GM18505 (cell line): ENCODE data around the gene PRKG2.
"Not testable (repeated sequence)": the region's sequence is repeated elsewhere in the genome, so short reads cannot be mapped to it uniquely, and the experiment has no call there.

Experiments
- ATAC-seq: cut with Tn5 transposase; IDR thresholded peaks from one replicate; pipeline ENCODE4 v1.9.1; 2021; ENCODE audit not compliant: unreplicated experiment
- POLR2A ChIP-seq: IDR thresholded peaks from 4 replicates; pipeline ENCODE4 v1.6.1; 2011; ENCODE audit warnings: borderline replicate concordance; ENCODE audit not compliant: insufficient read depth, insufficient read length; ENCODE audit errors: extremely low read depth

PRKG2 gene

DNA sequence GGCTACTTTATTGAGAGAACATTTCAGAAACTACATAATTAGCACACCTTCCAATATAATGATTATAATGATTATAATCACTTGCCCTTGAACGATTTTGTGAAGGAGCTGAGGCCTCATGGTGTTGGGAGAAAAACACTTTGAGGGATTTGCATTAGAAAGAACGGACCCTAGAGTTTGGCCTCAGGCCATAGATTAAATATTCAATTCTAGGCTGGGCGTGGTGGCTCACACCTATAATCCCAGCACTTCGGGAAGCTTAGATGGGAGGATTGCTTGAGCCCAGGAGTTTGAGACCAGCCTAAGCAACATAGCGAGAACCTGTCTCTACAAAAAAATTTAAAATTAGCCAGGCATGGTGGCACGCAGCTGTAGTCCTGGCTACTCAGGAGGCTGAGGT is 12.9 kb upstream of the PRKG2 start:
- TF ChIP-seq POLR2A: no peak
- ATAC-seq: no peak

DNA sequence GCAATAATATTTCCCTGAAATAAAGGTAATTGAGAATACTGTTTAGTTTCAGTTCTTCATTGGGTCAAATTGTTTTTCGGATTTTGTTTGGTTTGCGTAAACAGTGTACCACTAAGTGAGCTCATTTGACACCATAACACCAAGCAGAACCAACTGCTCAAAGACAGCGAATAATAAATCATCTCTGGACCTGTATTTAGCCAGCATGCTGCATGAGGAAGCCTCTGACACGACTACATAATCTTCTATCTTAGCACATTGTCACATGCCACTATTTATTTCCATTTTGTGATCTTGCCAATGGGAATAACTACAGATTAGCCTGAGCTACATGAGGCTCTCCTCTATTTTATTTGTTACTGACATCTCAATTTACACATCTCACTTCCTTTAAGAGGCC is 12.1 kb upstream of the PRKG2 start:
- no peak for ATAC-seq
- no peak for TF ChIP-seq POLR2A

DNA sequence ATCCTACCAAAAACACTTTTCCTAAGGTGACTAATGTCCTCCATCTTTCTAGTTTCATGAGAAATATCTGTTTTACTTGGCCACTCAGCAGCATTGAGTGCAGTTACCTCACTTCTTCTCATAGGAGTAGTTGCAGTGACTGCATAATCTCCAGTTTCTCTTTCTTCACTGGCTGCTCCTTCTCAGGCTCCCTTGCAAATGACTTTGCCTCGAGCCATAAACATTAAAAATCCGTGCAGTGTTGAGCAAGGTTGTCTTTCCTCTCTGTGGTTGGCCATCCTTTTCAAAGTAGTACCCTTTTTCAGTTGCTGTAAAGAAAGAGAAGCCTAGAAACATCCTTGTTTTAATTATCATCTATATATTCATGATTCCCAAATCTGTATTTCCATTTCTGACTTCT is 10.2 kb upstream of the PRKG2 start:
- ATAC-seq: no peak
- TF ChIP-seq POLR2A: no peak

DNA sequence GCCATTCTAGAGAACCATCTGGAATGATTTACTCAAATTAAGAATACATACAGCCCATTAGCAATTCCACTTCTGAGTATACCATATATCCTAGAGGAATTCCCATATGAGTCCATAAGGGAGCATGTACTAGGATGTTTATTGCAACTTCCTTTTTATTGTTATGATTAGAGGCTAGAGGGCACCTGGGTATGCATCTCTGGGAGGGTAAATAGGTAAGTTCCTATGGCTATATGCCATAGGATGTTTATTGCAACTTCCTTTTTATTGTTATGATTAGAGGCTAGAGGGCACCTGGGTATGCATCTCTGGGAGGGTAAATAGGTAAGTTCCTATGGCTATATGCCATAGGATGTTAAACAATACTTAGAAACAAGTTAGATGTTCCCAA is 7.1 kb upstream of the PRKG2 start:
- ATAC-seq: not testable (repeated sequence)

DNA sequence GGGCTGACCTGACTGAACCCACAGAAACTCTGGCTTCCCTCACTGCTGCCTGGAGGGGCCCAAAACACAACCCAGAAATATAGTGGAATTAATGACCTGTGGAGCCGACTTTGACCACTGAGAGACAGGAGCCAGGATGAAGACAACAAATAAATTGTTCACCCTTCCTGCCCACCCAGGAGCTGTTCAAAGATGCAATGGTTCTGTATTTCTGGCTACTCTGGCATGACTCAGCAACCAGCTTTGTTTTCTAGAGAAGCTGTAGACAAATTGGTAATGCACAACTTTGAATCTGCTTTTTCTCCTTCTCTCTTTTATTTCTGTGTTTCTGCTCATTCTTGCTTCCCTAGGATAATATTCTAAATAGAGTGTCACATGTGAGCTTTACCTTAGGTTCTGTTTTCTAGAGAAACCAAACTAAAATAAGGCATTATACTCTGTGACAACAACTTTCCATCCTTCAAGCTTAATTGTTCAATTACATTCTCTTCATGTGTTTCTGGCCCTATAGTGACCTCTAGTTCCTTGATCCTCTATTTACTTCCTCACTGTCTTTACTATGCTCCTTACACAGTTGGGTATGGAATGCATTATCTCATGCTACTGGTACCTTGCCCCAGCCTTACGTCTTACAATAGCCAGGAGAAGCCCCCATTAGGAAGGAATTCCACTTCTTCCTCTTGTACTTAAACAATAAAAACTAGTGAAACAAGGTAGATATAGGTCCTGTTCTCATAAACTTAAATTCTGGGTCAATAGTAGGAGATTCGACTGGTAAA is 6.5 kb upstream of the PRKG2 start:
- no peak for TF ChIP-seq POLR2A
- ATAC-seq: no peak

DNA sequence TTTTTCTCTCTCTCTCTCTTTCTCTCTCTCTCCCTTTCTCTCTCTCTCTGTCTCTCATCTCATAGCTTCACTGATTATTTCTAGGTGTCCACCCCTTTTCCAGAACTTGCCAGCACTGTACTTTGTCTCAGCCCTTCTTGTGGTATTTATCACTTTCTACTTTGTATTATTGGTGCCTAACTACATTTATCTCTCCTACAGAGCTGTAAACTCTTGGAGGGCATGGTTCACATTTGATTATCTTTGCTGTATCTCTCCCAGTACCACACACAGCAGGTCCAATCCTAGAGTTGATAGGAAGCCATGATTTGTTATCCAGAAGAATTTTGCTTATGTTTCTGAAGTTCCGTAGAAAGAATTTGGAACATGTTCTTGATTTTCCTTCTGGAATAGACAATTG is 5.2 kb upstream of the PRKG2 start:
- TF ChIP-seq POLR2A: no peak
- no peak for ATAC-seq

DNA sequence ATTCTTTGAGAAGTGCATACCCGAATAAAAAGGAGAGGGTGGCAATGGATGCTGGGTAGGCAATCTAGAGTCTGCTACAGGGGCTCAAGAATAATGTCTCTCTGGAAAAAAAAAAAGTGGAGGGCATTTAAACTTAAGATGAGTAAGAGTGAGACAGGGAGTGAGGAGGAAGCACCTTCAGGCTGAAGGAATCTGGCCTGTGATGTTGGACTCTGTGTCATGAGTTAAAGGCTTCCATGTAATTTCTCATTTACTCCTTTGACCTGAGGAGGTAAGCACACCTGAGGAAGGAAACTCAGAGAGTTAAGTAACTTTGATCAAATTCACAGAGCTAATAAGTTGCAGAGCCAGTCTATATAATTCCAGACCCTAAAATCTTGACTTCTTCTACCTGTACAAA is 3.2 kb upstream of the PRKG2 start:
- TF ChIP-seq POLR2A: no peak
- no peak for ATAC-seq

DNA sequence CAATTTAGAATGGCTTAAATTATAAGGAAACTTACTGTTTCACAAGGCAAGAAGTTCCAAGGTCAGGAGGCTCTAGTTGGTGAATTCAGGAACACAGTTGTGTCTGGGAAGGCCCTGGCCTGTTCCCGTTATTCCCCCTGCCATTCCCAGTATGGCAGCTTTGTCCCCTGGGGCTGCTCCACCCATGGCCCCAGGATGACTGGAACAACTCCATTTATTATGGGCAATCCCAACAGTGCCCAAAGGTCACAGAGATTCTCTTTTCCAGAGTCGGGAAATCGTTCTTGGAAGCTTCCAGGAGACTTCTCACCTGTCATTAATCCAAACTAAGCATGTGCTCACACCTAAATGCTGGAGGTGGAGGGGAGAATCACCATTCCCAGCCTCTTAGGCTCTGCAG is 2.8 kb upstream of the PRKG2 start:
- no peak for ATAC-seq
- TF ChIP-seq POLR2A: no peak

DNA sequence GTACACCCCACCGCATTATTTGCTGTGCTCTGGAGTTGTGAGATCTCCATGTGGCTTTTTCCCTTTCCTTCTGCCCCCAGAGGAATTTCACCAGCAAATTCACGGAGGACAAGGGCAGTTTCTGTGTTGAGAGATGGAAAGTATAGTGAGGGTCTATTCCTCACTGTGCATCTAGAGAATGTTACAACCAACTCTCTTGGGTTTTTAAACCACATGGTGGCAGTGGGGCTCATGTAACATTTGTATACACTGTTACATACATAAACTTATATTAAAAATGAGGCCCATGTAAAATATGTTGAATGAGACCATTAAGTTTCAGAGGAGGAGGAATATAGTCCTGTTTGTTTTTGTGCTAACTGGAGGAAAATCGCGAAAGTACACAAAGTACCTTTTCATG is 909 bp upstream of the PRKG2 start:
- no peak for TF ChIP-seq POLR2A
- no peak for ATAC-seq

DNA sequence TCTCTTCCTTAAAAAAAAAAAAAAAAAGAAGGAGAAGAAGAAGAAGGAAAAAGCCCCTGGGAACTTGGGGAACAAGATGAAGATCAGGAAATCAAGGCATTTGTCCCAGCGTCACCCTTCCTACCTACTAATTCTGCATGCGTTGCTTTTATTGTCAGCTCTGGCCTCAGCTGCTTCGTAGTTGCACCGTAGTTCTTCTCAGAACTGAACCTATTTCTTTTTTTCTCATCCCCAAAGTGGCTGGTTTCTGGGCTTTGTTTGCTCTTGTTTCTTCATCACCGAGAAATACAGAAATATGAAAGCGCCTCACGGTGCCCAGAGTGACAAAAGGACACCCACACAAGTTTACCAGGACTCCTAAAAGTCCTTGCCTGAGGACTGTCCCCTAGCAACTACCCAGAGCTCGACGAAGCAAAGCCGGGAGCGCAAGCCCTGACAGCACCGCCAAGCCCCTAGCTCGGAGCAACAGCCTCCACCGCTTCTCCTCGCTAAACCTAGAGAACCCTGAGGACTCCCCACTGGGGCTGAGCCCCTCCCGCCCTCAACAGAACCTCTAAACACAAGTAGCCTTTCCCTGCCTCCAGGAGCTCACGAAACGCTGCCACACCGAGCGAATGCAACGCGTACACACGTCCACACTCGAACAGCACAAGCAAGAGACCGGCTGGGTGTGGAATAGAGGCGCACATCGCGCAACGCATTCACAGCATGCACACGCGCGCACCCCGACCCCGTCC is 710 bp downstream of the PRKG2 start:
- no peak for ATAC-seq
- no peak for TF ChIP-seq POLR2A

DNA sequence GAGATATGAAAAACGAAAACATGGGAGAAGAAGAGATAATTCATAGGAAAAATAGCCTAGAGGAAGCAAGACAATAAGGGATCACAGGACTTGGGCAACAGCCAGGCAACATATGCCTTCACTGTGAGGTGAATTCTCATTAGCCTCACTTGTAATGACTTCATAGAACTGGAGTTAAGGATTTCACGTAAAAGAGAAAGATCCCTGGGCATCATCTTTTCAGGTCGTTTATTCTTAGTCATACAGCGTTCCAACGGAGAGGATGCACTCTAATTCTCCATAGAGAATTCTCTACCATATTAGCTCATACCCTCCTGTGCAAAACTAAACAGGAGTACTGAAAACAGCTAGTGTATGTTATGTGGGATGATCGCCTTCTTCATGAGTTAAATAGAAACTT is 1.4 kb downstream of the PRKG2 start:
- TF ChIP-seq POLR2A: no peak
- no peak for ATAC-seq

DNA sequence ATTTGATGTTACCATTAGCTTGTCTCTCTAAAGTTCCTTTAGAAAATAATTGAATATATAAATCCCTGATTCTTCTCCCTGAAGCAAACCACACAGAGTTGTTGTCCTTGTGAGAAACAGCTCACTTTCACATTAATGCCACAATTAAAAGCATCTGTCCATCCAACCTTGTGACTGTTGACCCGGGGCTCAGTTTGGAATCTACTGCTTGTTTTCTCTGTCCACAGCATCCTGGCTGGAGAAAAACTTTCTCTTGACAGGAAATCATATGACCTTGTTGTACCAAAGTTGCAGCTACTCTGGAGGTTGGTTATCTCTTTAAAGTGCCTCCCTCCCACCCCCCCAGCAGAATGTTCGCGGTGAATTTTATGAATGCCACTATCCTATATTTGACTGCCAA is 3.1 kb downstream of the PRKG2 start:
- TF ChIP-seq POLR2A: no peak
- ATAC-seq: no peak

DNA sequence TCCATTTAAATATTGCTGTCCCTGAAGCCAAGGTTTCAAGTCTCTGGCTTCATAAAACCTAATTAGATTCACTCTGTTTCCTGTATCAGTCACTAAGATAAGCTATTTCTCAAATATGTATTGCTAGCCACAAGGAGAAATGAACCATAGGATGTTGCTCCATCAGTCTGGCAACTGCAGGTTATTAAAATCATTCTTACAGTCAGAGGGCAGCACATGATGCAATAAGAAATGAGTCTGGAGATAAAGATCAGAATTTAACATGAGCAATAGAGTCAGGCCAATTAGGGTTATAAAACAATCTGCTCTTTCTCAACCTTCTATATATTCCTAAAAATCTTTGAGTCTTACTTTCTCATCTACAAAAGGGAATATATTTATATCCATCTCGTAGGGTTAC is 7.2 kb downstream of the PRKG2 start:
- no peak for TF ChIP-seq POLR2A
- ATAC-seq: no peak

DNA sequence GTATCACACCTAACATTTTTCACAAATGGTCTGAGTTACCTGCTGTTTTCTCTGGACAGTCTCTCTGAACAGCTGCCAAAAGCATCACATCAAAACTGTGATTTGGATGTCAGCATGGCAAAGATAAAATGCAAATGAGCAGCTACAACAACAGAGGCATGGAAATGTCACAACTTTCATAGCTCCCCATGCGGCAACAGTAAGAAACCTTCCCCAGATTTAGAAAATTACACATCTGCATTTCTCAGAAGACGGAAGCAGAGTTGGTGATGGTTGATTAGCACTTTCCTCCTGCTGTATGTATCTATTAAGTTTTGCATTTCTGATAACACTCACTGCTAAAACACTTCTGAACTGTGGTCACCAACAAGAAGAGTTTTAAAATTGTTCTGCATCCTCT is 9.7 kb downstream of the PRKG2 start:
- no peak for TF ChIP-seq POLR2A
- no peak for ATAC-seq

DNA sequence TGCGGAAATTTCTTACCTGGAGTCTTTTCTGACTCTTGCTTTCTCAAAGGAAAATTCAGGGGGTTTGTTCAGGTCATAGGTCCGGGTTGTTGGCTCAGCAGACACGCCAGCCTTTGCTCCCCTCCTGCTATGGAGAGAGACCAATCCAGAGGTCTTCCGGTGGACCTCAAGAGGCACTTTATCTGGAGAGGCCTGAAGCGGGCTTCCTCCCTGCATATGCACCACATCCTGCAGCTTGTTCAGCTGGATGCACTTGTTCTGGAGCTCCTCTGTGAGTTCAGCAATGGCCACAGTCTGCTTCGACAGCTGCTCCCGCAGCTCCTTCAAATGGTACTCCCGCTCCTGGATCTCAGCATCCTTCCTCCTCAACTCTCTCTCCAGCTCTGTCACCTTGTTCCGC is 10.5 kb downstream of the PRKG2 start:
- ATAC-seq: no peak
- no peak for TF ChIP-seq POLR2A

DNA sequence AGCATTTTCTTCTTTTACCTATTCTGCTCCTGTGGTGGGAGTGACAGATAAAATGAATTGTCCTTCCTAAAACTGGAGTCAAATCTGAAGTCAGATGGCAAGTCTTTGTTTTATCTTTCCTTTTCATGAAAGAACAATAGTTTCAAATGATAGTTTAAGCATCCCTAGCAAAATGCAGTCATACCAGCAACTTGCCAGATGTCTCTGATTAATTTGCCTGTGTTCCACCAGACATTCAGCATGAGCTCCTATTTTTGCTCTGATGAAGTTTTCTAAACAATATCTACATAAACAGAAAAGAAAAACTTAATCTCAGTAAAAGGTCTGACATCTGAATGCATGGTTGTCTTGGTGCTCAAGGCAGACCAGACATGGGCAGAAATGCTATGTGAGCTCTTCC is 15.2 kb downstream of the PRKG2 start:
- no peak for ATAC-seq
- no peak for TF ChIP-seq POLR2A
